Measurements from ENCODE around the gene NMRK2. TPM values are rescaled to one million over a fixed set of nuclear protein-coding genes. Genes with fewer than 3 reads are reported as not detected.
A peak's percentile ranks its signal among the peaks of the same experiment; 100 is the strongest.

The NMRK2 gene
- total and polyA plus RNA-seq, 2 of the 13 experiments (the other 11 are each of a cell fraction or from before 2014, with no cell fraction given): not detected

- no peak for TF ChIP-seq ZNF597 (CRISPR knock-in tag; IDR thresholded peaks at IDR 0.05)
Measured at GRCh38 chr19:3985643-3986259, 52.9 kb downstream of the NMRK2 start (continued).

- BruUV-seq (replicated peaks): no TSS peak
- peak; percentile 72 for DNase-seq (ENCODE audit: low spot score)
- in situ Hi-C loops (cut with HindIII; ENCODE audit: extremely low pct_ligation_motif_present, low pct_unique_long_range_greater_than_20kb) (loop anchor here (5.0 kb wide), 1 partner anchor 216 kb away; no protein-coding TSS in a partner anchor), intact Hi-C loops (cut with micrococcal nuclease; ENCODE audit: unreplicated experiment) (loop anchor here (1.0 kb wide), 1 partner anchor 218 kb away; no protein-coding TSS in a partner anchor)
- peak overlapping the region; percentile 56 to 100 (median 95) for H3K4me3 ChIP-seq (replicated peaks in 1 of 3; ENCODE audit: insufficient read depth in 1 of 3, low read depth in 2 of 3, low read length in 3 of 3)
- peak overlapping the region; percentile 82 for H2AFZ ChIP-seq (ENCODE audit: low read length)
- WGBS (ENCODE audit: low lambda C conversion rate): 2% methylated on average over 21 of the region's 21 CpGs
- peaks cover 38% of the 10 kb centered on the region for H4K20me1 ChIP-seq (ENCODE audit: insufficient read depth, low read length)
- peaks cover 28 to 33% of the 10 kb centered on the region in 2 experiments for H3K36me3 ChIP-seq (replicated peaks in 1 of 2; ENCODE audit: control insufficient read depth in 1 of 2, insufficient read depth in 2 of 2, low read length in 2 of 2)
- no peak for FAIRE-seq
- peak overlapping the region; percentile 89 for H3K4me2 ChIP-seq (ENCODE audit: low read depth, low read length)
- H3K9ac ChIP-seq (ENCODE audit: insufficient read depth, low read depth, low read length): peak overlapping the region; percentile 52
- 0 out of 3 replicates have a peak, but pooled peaks have one; percentile 12 for ATAC-seq
- POLR2A ChIA-PET: interaction anchor here (1.6 to 1.8 kb wide), 2 partner anchors 10 to 224 kb away, joined by 8 to 15 read pairs; partner anchors contain the start of gene MRPL54
- no peaks in the 10 kb centered on the region; a peak in 1 of 5 replicates for H3K27me3 ChIP-seq (ENCODE audit: control insufficient read depth in 1 of 2, insufficient read depth in 2 of 2, low read length in 2 of 2)
- CTCF ChIA-PET (ENCODE audit: low intra/inter-chr PET ratio, low total read pairs): interaction anchor here (0.7 to 1.3 kb wide), 2 partner anchors 153 to 218 kb away, joined by 3 to 6 read pairs; no protein-coding TSS in a partner anchor
- H3K27ac ChIP-seq (ENCODE audit: extremely low read length, insufficient read depth, low read length): peak overlapping the region; percentile 63
- H3K79me2 ChIP-seq (ENCODE audit: insufficient read depth, low read length): peaks cover 38% of the 10 kb centered on the region
- peaks cover 48% of the 10 kb centered on the region for H3K4me1 ChIP-seq (ENCODE audit: insufficient read depth, low read length)
- no peaks in the 10 kb centered on the region for H3K9me3 ChIP-seq (ENCODE audit: low read length)
- TF ChIP-seq TEAD3 (CRISPR knock-in tag; optimal IDR thresholded peaks at IDR 0.05; ENCODE audit: borderline replicate concordance) (peak; percentile 30), MTERF4 (CRISPR knock-in tag; IDR thresholded peaks at IDR 0.05) (0 out of 2 replicates have a peak, but pooled peaks have one; percentile 12), RXRB (CRISPR knock-in tag; IDR thresholded peaks at IDR 0.05; ENCODE audit: borderline replicate concordance) (peak; percentile 97), ZFP90 (CRISPR knock-in tag; IDR thresholded peaks at IDR 0.05; ENCODE audit: borderline replicate concordance) (0 out of 2 replicates have a peak, but pooled peaks have one; percentile 28), TGIF2 (CRISPR knock-in tag; IDR thresholded peaks at IDR 0.05) (no peak), REST (IDR thresholded peaks at IDR 0.05; ENCODE audit: borderline replicate concordance in 1 of 2, low read depth in 1 of 2, low read length in 2 of 2) (no peak), ZNF235 (CRISPR knock-in tag; IDR thresholded peaks at IDR 0.05; ENCODE audit: borderline replicate concordance) (no peak), SIN3A (IDR thresholded peaks at IDR 0.05; ENCODE audit: borderline replicate concordance, low read depth, low read length) (peak; percentile 36; the same call in 1 of the 2 replicates), TEF (CRISPR knock-in tag; IDR thresholded peaks at IDR 0.05) (0 out of 2 replicates have a peak, but pooled peaks have one; percentile 32), ZKSCAN1 (IDR thresholded peaks at IDR 0.05; ENCODE audit: low read length) (peak; percentile 90), ZNF879 (CRISPR knock-in tag; IDR thresholded peaks at IDR 0.05) (no peak)
Measured at GRCh38 chr19:3986260-3987041, 53.6 kb downstream of the NMRK2 start.
